ENCODE measurements around the gene PLA2G4B.

DNA sequence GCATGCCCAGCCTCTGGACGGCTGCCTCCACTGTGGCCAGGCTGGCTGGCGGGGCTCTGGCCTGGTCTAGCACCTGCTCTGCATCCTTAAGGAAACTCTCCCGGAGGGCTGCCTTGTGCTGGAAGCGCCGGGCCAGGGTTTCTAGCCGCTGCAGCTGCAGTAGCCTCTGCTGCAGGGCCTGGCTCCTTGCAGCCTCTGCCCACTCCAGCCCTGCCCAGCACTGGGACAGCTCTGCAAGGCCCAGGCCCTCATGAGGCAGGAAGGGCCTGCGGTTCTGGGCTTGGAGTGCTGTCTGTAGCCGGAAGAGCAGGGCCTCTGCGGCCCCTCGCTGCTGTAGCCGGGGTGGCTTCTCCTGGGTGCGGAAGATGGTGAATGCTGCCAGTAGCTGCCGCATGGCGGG, 47.2 kb downstream of the PLA2G4B start:
- TF ChIP-seq, protein P1, sequence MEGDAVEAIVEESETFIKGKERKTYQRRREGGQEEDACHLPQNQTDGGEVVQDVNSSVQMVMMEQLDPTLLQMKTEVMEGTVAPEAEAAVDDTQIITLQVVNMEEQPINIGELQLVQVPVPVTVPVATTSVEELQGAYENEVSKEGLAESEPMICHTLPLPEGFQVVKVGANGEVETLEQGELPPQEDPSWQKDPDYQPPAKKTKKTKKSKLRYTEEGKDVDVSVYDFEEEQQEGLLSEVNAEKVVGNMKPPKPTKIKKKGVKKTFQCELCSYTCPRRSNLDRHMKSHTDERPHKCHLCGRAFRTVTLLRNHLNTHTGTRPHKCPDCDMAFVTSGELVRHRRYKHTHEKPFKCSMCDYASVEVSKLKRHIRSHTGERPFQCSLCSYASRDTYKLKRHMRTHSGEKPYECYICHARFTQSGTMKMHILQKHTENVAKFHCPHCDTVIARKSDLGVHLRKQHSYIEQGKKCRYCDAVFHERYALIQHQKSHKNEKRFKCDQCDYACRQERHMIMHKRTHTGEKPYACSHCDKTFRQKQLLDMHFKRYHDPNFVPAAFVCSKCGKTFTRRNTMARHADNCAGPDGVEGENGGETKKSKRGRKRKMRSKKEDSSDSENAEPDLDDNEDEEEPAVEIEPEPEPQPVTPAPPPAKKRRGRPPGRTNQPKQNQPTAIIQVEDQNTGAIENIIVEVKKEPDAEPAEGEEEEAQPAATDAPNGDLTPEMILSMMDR (IDR thresholded peaks at IDR 0.05), result no peak
- no peak for TF ChIP-seq POLR2A (IDR thresholded peaks at IDR 0.05)

Data from breast epithelium (tissue), 3 donors.